ENCODE measurements around the gene FOXP1.

The FOXP1 gene

DNA sequence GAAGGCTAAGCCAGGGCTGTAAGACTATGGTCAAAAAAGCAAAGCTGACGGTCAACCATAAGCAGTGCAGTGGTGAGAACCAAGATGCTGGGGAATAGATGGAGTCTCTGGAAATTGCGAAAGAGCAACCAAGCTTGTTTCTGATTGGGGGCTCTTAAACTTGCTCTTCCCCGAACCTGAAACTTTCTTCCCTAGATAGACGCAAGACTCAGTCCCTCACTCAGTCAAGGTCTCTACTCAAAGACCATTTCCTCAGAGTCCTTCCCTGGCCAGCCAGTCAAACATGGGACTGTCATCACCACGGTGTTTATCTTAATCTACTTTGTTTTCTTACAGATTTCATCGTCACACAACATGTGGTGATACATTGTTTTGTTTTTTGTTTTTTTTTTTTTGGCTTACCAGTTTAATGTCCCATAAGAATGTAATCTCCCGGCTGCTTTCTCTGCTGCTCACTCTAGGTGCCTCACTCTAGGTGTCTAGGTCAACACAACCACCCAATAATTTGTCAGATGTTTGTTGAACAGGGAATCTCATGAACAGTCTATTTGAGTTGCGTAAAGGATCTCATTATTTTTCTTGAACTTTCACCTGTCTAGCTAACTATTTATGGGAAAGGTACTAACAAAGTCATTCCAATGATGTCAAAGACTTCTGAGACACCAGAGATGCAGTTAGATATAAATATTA lies 495.4 kb downstream of the FOXP1 start:
- DNase-seq: no peak

DNA sequence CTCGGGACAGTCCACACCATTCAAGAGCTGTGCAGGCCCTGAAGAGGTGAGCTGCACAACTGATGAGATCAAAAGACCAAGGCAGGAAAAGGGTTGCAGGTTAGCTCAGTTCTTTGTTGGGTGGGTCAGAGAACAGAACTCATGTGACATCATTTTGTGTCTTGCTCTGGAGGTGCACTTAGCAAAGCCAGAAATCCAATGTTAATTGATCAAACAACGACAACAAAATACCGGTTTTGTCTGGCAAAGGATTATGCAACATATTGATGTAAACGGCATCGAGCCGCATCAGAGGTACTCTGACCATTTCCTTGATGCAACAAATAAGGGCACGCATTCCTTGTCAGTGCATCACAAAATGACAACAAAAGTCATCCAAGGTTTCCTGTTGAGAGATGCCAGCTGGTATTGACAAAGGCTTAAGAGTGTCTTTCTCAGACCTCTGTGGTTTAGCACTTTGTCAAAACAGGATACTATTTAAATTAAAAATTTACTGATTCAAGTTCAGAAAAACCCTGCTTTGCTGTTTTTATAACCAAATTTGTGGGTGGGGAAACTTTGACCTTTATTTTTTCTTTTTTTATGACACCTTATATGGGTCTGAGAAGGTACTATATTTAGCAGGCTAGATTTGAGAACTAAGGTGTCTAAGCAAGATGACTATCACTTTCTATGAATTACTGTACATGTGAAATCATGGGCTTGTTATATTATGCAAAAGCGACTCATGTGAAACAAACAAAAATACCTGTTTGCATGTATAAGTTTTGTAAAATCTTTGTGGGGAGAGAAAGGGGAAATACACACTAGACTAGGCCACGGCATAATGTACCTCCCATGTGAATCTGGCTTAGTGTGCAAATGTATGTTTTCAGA lies 496.1 kb downstream of the FOXP1 start:
- no peak for DNase-seq

DNA sequence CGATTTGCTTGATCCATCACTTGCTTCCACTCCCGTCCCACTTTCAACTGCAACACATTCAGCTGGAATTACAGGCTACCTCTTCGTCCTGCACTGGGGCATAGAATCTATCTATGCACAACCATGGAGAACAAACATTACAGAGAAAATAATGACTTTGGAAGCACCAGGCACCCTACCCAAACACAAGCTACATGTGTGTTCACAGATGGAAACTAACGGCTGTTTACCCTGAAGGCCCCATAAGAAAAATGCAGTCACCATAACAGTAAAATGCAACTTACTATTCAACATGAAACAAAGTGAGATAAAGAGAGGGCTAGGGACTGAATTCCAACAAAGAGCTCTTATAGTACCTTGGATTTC lies 496.8 kb downstream of the FOXP1 start:
- DNase-seq: no peak

DNA sequence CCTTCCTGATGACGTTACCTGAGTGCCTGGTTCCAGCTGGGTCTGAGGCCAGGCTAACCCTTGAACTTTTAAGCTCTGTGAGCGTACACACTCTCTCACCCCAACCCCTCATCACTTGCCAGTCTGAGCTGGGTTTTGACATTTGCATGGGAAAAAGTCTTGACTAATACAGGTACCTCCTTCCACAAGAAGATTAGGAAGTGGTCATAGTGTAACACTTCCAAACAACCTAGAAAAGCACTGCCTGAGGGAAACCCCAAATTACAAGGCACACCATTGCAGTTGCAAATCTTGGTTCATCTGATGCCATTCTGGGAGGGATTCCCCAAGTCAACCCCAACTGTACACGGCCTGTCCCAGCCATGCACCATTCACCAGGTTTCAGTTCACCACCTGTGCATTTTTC lies 499.8 kb downstream of the FOXP1 start:
- DNase-seq: no peak

DNA sequence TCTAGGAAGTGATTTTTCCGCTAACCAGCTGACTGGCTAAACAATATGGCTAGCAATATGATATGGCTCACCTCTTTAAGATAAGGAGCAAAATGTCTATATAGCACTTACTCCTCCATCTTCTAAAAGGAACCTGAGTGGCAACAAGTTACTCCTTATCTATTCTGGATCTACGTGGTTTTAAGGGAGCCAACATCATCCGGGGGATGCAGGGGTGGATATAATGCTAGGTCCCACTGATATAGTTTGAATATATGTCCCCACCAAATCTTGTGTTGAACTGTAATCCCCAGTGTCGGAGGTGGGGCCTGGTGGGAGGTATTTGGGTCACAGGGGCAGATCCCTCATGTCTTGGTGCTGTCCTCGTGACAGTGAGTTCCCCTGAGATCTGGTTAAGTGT lies 500.7 kb downstream of the FOXP1 start:
- no peak for DNase-seq

DNA sequence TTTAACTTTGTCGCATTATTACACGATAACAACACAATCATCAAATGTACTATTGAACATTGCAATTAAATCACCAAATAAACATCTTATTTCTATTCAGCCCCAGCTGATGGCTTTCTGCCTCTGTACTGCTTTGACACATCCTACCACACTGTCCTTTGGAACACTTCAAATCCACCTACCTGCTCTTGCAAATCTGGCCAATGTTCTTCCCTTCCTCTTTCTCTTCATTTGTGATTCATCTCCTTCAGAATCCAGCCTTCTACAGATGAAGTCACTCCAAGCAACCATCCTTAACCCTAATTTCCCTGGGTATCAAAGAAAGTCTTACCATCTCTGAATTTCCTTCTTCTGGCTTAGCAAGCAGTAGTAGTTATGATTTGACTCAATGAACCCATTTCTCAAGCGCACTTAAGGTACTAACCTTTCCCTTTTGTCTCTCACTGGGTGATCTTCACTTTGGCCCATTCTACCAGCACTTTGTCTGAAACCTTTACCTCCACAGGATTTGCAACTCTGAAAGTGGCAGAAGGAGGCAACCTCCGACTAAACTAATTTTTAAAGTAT lies 502.9 kb downstream of the FOXP1 start:
- DNase-seq: no peak

DNA sequence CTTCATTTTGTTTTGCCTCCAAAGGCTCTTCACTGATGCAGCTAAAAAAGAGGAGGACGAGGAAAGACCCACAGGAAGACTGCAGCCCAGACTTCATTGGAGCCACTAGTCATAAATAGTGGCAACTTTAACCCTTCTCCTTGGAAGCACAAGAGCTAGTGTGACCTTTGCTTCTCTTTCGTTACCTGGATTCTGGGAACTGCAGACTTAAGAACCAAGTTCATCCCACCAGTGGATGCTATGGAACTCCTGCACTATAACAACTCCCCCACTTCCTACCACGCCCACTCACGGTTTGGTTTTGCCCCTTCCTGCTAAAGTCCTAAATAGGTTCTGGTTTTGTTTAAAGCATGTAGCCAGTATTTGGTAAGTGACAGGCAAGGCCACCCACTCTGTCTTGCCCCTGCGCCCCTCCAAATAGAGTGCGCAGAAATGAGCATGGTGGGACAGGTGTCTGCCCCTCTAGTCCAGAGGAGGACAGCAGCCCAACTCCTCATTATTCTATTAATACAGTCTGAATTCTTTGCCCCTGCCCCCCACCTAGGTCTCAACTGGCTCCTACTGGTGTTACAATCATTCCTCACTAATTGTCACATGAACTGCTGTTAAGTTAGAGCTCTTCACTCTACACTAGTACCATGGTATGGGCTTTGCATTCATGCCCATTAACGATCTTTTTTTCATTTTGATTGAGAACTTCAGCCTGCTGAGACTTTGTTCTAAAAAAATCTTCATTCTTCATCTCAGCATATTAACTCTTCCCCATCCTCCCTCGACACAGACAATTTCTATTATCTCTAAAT lies 504.6 kb downstream of the FOXP1 start:
- DNase-seq: no peak

DNA sequence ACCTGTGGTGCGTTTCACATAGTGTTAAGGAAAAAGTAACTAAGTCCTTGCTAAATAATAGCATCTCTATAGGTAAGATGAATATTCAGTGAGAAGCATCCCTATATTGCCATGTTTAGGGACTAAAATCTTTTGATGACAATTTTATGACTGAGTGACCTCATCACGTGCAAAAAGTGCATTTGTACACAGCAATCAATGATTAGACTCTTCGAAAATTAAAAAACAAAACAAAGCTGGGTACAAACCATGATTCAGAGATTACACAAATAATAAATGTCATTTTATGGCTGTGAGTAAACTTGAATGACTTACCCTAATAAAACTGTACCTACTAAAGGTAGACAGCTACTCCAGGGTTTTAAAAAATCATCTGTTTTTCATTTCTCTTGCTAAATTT lies 505.3 kb downstream of the FOXP1 start:
- DNase-seq: no peak

DNA sequence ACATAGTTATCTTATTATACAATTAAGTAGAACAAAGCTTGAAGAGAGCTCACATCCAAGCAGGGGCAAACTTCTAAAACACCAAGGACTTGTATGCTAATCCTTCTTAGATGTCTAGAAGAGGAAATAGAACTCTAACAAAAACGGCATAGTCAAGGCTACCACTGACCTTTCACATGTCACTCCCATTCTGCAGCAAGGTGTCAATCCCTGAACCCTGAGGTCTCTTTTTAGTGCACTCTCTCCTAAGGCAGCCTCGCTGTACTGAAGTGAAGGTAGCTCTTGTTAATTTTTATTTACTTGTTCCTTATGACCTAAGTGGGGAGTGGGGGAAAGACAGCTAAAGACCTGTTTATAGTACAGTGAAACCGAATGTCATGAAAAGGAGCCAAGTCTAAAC lies 506.5 kb downstream of the FOXP1 start:
- DNase-seq: no peak

DNA sequence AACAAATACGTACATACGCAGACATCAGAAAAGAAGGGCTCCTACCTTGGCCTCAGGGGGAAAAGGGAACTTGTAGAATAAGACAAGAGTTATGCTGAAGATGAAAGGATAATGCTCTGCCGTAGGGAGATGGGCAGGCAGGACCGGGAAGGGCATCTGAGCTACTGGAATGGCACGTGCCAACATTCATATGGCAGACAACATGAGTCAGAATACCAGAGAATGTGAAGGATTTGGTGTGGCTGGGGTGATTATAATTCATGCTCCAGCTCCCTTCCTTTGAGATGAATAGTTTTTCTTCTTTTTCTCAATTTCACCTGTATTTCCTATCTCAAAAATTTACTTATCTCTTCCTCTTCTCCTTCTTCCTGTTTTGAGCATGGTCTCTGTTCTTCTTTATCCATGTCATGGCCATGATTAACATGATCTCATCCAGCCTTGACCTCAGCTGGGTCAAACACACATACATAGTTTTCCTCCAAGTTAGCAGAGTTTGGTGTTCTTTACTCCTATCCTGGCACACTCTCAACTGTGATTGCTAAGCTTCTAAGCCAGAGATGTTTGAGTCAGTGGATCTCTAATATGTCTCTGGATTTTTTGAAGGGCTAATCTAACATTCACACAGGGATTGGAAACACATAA lies 507.0 kb downstream of the FOXP1 start:
- DNase-seq: no peak

DNA sequence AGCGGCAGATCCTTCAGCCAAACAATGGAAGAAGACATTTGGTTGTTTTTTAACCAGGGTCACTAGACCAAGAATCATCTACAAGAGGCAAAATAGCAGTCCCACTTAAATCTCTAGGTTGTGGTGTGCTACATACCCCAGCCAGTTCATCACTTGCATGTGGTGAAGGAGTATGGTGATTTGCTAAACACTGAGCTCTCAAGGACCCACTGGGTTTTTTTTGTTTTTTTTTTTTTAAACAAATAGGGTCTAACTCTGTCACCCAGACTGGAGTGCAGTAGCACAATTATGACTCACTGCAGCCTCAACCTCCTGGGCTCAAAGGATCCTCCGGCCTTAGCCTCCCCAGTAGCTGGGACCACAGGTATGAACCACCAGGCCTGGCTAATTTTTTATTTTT lies 508.0 kb downstream of the FOXP1 start:
- no peak for DNase-seq

DNA sequence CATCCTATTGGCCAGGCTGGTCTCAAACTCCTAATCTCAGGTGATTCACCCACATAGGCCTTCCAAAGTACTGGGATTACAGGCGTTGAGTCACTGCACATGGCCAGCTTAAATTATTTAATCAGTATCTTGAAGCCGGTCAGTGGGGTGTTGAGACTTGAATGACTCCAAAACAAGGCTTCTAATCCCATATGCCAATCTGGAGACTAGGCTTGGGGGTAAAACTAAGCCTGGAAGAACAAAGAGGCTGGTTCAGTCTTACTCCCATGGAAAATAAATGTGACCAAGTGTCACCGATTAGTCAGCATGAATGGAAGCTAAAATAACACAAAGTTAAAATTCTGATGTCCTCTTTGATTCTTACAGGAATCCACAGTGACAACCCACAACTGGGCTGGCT lies 509.1 kb downstream of the FOXP1 start:
- DNase-seq: no peak

DNA sequence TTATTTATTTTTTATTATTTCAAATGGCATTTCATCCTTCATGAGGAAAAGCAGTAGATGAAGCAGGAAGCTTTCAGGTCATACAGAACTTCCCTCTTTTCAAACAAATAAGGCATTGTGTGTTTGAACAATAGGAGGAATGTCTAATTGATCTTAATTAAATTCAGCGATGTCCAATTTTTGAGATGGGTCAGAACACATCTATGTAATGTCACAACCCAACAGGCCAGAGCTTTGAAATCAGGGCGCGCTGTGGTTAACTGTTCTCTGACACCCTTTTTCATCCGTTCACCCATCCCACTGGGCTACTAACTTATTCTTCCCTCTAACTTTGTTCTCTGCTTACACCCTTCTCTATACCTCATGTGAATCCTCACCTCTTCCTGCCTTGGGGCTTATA lies 510.5 kb downstream of the FOXP1 start:
- no peak for DNase-seq

DNA sequence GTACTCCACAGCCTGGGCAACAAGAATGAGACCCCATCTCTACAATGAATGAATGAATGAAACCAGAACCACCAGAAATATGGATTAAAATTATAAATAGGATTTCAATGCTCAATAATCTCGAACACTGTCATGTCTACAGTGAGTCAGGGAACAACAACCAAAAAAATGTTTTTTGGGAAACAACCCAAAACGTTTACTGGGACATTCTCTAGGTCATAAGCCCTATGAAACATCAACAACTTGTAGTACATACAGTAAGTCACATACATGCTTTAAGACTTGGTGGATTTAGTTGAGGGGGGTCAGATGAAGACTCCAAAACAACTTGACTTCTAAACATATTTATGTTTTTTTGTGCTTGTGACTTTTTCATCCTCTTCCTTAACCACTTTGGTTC lies 511.2 kb downstream of the FOXP1 start:
- no peak for DNase-seq

DNA sequence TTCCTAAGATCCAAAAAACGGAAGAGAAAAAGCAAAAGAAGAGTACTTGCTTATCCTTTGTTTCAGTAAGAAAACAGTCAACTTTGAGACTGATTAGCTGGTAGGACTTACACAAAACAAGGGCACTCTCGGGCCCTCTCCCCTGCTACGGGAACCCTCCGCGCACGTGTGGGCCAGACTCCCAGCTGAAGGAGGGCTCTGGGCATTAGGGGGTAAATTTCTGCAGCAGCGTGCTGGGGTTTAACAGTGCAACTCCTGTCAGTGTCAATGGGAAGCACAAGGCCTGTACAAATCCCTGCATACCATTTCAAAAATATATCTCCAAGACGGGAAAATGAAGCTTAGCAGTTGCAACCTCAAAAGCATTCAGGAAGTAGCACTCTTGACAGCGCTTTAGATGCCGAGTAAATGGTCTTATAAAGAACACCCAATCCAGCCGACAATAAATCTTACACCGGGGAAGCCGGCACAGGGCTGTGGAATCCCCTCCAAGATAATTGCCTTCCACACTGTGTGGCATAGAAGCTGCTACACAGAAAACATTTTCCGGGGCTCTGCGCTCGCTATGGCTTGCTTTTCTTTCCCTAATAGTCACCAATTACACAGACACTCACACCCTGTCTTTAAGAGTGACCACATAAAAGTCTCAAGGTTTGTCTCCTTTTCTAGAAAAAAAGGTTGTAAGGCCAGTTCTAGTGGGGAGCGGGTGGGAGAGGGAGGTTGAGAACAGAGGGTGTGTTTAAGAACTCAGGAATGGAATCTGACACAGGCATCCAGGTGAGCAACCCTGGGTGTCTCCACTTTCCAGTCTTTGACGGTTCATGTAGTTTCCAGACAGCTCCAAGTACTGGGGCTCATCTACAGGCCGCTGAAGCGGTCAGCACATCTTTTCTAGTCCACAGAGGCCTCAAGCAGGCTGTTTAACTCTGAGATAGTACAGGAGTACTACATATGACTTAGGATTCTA lies 512.7 kb downstream of the FOXP1 start:
- DNase-seq: no peak

DNA sequence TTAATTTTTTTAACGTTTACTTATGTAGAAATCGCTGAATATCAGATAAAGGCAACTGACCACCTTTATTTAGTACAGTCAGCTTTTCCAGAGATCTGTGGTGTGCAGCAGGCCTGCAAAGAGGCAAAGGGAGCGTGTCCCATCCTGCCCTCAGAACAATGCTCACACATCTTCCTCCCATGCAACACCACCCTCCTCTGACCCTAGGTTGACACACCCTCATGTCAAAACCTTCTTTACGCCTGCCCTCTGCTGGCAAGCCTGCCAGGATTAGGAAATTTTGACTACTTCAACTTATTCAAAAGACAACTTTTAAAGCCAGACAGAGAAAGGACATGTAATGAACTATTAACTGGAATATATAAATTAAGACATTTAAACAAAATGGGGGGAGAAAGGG lies 513.7 kb downstream of the FOXP1 start:
- DNase-seq: peak; percentile 17

DNA sequence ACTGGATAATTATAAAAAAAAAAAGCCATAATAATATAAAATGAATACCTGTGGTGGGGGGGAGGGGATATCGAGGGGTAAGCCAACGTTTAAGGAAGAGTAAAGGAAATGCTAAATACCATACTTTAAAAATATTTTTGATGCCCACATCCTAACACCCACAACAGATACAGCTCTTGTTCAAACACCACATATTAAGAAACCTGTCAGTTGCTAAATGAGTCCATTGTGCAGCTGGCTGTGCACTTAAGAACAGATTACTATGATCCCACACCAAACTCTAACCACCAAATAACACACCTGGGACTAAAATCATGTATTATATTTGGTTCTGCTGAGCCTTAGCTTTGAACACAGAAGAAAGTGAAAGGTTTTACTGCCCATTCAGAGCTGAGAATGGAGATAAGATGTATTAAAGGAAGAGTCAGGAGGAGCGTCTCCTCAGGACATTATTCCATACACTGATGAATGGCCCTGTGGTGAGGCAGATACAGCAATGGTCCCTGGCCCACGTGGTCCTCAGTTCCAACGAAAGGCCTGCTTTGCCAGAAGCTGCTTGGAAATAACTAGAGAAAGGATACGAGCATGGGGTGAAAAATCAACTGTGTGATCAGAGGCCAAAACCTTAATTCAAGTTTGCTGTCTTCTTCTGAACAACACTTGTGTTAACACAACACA lies 515.4 kb downstream of the FOXP1 start:
- no peak for DNase-seq

DNA sequence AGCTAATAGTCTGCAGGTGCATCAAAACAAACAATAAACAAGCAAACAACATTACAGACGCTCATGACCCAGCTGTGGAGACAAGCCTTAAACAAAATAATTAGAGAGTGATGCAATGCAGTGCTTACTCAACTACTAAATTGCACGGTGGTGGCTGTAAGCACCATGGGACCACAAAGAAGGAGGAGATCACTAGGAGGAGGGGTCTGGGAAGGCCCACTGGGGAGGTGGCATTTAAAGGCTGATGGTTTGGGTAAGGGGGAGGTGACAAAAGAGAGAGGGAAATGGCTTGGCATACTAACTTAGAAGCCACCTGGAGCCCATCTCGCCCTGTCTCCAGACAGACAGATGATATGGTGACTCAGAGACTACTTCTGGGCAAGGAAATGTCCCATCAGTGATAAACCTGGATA lies 516.7 kb downstream of the FOXP1 start:
- no peak for DNase-seq

DNA sequence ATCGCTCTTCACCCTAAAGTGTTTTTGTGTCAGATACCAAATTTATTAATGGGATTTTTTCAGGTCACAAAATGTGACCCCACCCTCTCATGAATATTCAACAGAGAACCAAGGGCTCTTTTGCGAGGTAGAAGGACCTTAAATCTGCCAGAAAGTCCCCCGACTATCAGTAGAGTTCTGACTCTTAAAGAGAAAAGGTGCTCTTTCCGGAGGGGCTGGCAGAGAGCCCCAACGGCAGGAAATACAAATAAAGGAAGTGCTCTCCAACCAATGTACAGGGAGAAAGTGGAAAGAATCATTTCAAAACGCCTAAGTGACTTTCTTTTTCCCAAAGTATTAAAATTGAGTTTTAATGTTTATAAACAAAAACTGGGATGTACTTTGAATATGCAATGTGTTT lies 517.2 kb downstream of the FOXP1 start:
- DNase-seq: no peak

DNA sequence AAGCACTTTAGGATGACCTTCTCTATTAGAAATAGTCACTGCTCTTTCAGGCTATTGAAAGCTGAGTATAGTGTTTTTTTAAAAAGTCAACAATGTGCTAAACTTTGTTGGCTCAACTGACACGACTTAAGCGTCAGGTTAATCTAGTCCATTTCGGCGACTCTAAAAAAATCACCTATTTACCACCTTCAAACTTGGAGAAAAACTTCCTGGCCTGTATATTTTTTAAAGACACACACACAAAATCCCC lies 517.8 kb downstream of the FOXP1 start:
- DNase-seq: no peak
